Middle frontal gyrus (tissue), 1 donor: ENCODE results near the gene EPB41L4A.
"Not testable (repeated sequence)": the region's sequence is repeated elsewhere in the genome, so short reads cannot be mapped to it uniquely, and the experiment has no call there.

Source experiments
- DNase-seq: peaks from one replicate; pipeline ENCODE4 v3.0.0-alpha.2; 2015; ENCODE audit warnings: low spot score; ENCODE audit errors: extremely low spot score

Gene EPB41L4A

DNA sequence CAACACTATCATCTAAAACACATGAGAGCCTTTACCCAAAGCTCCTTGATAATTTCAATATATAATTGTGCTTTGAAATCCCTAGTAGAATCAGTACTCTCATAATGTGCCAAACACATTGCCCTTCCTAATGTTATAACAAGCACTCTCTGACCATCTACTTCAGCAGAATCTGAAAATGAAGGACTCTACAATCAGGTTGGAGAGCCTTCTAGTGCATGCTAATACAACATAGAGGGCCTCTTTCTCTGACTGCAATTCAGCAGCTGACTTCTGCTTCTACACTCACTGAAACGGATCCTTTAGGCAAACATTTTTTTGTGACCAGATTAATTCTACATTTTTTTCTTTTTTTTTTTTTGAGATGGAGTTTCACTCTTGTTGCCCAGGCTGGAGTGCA is 155.6 kb downstream of the EPB41L4A start:
- no peak for DNase-seq

DNA sequence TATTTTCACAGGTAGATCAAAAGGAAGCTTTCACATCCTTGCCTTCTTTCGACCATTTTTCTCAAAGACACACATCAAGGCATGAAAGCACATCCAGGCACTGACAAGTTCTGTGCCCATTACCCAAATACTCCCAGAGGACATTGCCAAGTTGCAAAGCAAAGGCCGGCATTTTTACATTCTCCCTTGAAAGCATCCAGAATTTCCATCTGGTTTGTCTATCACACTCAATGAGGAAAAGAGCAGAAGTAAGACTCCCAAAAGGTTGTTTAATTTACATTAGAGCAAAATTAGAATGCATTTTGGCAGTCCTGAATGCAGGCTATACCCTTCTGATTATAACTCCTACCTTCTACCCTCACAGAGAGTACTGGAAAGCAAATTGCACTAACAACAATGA is 160.5 kb downstream of the EPB41L4A start:
- DNase-seq, result no peak

DNA sequence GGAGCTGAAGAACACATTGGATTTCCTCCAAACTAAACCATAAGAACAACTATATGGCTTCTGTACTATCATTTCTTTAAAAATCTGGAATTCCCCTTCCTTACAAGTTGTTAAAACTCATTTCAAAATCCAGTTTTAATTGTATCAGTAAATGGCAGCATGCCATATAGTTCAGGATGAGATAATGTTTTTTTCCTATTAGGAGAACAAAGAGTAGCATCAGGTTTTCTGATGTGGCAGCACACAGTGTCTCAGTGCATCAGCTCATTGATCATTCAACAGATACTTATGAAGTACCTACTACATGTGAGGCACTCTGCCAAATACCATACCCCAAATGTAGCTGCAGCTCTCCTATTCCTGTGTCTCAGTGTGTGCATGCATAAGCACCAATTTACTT is 161.1 kb downstream of the EPB41L4A start:
- no peak for DNase-seq

DNA sequence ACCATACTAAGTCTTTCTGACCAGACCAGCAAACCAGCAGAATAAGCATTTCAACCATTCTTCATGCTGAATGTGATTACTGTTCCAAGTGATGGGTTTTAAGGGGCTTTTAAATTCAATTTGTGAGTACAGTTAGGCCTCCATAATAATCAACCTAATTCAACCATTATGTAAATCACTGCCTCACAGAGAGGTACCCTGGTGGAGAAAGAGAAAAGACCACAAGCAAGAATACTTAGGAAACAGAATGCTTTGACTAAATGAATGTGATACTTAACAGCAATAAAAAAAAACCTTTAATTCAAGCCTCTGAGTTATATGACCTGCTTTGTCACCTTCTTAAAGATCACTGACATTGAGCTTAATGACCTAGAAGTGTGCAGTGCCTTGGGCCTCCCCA is 162.1 kb downstream of the EPB41L4A start:
- DNase-seq, result no peak

DNA sequence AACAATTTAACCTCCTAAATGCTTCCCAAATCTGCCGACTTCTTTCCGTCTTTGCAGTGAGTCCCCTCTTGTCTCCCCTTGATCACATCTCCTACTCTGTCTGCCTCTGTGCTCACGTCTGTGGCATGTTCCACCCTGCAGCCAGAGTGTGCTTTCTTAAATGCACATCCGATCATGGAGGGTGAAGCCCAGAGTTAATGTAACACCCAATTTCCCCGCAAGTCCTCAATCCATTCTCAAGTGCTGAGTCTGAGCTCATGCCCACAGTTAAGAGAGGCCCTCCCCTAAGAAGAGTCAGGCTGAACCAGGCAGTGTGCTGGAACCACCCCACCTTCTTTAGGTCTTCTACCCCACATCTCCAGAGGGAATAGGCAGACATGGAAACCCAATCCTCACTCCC is 164.8 kb downstream of the EPB41L4A start:
- DNase-seq, result no peak

DNA sequence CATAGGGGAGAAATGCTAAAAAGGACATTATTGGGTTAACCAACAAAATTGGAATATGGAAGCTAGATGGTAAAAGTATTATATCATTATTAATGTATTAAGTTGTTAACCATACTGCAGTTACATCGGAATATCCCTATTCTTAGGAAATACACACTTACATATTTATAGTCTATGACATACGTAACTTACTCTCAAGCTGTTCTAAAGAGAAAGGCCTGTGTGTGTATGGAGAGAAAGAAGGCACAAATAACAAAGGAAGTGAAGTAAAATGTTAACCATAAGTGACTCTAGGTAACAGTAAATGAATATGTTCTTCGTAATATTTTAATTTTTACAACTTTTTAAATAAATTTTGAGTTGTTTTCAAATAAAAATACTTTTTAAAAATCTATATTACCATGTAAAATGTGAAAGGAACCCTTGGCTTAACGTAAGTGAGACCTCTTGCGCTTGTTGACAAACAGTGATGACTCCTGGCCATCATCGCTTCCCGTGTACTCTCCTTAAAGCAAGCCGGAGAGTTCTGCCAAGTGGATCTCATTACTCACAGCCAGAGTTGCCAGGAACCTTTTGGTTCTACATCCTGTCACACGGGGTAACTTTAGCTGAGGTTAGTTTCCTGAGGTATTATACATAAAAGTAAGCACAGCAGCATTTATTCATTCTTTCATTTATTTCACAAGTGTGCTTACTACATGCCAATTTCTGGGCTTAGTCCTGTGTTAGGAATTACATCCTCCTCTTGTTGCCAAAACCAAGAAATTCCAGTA is 165.4 kb downstream of the EPB41L4A start:
- no peak for DNase-seq

DNA sequence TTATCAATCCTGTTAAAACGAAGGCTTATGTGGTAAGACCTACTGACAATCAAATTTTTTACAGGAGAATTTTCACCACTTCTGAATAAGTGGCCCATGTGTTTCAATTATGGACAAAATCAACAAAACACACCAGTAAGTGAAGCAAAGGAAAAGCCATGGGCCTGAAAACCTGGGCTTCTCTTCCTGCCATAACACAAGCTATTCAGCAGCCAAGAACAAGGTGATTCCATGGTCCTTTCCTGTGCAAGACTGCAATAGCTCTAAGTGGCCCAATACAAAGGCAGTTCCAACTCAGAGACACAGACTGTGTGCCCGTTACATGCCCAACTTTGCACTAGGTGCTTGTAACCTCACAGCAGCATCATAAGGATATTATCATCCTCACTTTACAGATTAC is 168.5 kb downstream of the EPB41L4A start:
- no peak for DNase-seq

DNA sequence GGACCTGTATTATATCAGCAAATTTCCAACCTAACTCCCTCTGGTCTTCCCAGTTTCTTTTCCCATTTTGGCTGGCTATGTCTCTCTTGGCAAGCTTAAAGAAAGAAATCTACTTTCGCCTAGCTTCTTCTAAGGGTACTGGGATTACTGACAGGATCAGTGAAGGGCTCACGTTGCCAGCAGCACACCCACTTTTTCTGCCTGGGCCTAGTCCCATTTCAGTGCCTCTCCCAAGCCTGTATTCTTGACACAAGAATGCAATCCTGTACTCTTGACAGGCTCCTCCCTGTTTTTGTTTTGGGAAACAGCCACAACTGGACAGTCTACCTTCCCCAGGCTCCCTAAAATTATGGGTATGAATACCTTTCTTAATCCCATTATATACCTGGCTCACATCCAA is 170.5 kb downstream of the EPB41L4A start:
- no peak for DNase-seq

DNA sequence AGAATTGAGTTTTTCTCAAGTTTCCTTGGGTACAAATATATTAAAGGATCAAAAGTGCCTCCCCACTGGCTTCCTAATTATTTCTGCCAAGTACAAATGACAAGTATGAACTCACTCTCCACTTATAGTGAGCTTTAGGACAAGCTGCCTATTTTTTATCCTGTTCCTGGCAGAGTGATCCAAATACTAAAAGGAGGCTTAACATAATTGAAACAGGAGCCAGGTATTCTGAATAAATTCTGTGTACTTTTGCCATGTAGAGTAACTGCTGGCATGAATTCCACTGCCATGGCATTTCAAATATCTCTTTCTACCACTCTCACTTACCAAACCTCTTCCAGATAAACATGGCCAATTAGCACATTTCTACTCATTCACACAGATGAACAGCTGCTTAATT is 171.1 kb downstream of the EPB41L4A start:
- no peak for DNase-seq

DNA sequence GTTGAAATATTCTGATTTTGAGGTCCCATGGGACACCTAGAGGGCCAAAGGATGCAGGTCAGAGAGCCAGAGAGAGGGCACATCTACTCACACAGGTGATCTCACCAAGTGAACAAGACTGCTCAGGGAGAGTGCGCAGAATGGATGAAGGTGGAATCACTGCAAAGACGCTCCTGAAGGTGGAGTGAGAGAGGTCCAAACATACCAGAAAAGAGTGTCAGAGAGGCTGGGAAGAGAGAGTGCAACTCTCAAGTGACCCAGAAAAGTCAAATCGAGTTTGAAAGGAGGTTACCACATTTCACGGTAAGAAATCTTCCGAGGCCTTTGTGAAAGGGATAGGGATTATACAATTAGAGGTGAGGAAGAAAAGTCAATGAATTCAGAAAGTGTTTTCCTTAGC is 173.4 kb downstream of the EPB41L4A start:
- DNase-seq, result no peak

DNA sequence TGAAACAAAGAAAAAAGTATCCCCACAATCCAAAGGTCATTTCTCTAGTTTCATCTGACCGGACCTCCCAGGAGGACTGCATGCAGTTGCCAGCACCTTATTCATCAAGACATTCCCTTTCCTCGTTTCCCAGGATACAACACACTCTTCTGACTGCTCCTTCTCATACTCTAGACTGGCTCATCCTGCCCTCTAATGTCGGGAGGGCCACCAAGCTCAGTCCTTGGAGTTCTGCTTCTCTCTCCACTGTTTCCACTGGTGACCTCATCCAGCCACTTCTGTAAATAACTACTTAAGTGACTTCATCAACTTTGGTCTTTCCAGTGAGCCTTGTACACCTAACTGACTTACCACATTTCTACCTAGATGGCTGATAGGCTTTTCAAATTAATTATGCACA is 179.1 kb downstream of the EPB41L4A start:
- no peak for DNase-seq

DNA sequence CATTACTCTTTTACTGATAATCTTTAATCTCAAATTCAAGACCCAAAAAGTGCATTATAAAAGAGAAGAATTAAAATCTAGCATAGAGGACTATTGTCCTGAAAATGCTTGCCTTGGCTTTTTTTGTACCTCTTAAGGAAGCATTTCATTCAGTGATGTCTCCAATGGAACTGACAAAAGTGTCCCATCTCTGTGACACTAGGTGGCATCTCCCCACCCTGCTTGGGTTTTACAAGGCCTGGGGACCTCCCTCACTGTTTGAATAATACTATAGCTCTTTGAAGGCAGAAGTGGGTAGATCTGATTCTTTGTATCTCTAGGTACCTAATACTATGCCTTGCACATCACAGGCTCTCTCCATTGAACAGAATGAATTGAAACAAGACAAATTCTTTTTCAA is 180.6 kb downstream of the EPB41L4A start:
- DNase-seq, result no peak

DNA sequence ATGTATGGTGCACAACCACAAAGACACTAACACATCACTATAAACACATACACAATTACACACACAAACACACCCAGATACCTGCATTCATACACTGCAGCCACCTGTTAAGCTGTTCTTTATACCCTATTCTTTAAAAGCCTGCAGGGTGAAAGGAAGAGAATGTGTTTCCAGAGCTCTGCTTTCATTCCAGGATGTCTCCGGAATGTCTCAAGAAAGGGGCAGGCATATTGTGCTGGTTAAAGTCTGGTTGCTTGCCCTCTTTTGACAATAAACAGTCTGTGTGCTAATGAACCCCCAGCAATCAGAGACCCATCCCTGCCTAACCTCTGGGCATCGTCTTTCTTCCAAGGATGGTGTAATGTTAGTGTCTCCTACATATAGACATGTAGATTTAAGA is 181.6 kb downstream of the EPB41L4A start:
- no peak for DNase-seq

DNA sequence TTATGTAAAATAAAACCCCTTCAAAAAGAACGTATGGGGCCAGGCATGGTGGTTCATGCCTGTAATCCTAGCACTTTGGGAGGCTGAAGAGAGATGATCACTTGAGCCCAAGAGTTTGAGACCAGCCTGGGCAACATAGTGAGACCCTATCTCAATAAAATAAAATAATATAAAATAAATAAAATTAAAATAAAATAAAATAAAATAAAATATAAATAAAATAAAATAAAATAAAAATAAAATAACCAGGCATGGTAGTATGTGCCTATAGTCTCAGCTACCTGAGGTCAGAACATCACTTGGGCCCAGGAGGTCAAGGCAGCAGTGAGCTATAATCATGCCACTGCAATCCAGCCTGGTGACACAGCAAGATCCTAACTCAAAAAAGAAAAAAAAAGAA is 185.1 kb downstream of the EPB41L4A start:
- DNase-seq, result no peak

DNA sequence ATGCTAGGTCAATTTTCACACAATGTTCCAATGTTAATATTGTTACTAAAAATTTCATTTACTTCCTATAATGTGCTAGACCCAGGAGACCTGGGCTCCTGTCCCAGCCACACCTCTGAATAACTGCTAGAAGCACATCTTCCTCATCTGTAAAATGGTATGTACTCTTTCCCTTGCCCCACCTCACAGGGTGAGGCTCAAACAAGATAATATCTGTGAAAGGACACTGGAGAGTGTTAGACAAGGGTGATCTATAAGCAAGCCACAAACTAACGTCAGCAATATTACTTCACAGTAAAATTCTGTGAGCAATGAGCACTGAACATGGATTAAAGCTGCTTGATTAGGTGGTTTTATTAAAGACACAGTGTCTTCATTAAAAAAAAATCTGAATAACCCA is 186.4 kb downstream of the EPB41L4A start:
- no peak for DNase-seq

DNA sequence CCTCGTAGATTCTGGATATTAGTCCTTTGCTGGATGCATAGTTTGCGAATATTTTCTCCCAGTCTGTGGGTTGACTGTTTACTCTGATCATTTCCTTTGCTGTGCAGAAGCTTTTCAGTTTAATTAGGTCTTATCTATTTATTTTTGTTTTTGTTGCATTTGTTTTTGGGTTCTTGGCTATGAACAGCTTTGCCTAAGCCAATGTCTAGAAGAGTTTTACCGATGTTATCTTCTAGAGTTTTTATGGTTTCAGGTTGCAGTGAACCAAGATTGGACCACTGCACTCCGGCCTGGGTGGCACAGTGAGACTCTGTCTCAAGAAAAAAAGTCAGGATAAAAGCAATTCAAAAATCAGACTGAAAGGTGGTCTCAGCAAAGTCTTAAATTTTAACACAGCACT is 188.5 kb downstream of the EPB41L4A start:
- DNase-seq, result no peak

DNA sequence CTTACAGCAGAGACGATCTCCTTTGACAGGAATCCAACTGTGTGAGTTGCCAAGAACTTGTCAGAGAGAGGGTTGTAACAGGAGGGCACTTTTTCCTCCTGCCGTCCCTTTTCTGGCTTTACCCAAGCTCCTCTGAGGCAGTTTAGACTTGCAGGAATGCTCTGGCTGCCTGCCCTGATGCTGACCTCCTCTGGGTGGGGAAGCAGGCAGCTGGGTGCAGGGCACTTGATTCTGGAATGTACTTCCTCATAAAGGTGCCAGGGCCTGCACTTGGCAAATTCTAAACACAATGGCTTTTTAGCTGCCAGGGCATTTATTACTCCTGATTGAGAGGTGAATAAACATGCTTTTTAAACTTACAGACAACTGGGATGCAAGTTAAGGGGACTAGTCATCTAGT is 190.4 kb downstream of the EPB41L4A start:
- no peak for DNase-seq

DNA sequence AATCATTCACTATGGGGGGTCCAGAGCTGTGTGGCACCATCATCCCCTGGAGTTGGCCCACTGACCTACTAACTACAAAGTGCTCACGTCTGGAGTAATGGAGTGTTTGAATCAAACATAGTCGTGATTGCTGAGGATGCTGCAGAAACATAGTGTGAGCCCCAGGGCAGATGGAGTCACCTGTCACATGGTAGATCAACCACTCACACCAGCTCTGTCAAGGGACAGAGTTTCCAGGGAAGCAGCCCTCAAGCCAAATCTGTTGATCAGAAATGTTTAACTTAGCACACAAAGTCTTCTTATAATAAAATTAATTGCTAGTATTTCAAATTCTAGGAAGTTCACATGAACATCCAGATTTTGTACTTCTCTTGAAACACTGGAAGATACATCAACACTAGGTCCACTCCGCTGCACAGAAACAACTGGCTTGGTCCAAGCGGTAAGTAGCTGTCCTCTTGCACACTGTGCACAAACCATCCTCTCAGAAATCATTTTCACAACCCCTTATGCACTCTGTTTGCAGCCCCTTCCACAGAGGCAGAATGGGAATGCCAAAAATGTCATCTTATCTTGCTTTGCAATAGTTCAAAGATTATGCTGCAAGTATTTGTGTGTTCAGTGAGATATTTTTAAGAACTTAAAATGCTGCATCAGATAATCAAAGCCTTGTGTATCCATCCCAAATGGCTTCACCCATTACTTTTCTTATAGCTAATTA is 191.0 kb downstream of the EPB41L4A start:
- DNase-seq, result no peak

DNA sequence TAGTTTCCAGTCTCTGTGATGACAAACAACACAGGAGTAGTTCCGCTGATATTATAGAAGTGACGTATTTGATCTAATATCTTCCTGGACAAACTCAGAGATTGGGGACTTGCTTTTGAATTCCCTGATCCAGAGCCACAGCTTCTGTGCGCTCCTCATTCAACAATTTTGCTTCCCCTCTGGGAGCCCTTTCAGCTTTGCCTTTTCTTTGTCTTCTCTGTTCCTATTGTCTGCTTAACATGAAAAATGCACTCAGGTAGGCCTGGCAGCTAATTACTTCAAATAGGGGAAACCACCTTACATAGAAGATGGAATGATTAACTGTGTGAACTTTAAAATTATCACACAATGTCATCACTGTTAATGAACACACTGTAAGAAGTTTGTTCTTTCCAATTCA is 192.9 kb downstream of the EPB41L4A start:
- no peak for DNase-seq

DNA sequence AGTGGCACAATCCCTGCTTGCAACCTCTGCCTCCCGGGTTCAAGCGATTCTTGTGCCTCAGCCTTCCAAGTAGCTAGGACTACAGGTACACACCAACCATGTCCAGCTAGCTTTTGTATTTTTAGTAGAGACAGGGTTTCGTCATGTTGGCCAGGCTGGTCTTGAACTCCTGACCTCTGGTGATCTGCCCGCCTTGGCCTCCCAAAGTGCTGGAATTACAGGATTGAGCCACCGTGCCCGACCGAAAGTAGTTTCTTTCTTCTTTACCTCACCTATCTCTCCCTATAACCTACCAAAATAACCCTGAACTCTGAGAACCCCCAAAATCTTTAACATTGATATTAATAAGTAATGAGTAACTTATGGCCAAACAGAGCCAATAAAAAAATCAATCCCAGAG is 196.1 kb downstream of the EPB41L4A start:
- not testable (repeated sequence) for DNase-seq

DNA sequence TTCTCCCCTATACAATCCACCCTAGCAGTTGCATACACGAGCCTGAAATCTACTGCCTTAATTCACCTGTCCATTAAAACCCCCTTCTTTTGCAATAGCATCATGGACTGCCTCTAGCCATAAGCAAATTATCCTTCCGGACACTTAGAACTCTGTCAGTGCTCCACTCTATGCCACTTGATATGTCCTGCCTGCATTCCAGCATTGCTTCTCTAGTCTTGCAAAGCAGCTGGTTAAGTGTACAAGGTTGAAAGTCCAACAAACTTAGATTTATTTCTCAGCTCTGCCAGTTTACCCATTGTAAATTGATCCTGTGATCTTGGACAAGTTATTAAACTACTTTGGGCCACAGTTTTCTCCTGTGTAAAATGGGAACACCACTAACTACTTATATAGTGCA is 197.9 kb downstream of the EPB41L4A start:
- DNase-seq, result no peak

DNA sequence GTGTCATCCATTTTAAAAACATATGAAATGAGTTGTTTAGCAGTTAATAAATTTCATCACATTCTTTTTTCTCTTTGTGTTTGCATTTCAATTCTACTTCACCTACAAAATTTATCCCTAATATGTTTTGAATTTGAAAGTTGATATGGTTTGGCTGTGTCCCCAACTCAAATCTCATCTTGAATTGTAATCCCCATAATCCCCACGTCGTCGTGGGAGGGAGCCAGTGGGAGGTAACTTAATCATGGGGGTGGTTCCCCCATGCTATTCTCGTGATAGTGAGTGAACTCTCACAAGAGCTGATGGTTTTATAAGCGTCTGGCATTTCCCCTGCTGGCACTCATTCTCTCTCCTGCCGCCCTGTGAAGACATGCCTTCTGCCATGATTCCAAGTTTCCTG is 200.1 kb downstream of the EPB41L4A start:
- no peak for DNase-seq
